HG03460 (cell line): ENCODE measurements around the gene EDAR.

ENCODE experiments used
- ATAC-seq: cut with Tn5 transposase; IDR thresholded peaks from one replicate; pipeline ENCODE4 v1.9.1; 2021; ENCODE audit not compliant: unreplicated experiment

EDAR gene

DNA sequence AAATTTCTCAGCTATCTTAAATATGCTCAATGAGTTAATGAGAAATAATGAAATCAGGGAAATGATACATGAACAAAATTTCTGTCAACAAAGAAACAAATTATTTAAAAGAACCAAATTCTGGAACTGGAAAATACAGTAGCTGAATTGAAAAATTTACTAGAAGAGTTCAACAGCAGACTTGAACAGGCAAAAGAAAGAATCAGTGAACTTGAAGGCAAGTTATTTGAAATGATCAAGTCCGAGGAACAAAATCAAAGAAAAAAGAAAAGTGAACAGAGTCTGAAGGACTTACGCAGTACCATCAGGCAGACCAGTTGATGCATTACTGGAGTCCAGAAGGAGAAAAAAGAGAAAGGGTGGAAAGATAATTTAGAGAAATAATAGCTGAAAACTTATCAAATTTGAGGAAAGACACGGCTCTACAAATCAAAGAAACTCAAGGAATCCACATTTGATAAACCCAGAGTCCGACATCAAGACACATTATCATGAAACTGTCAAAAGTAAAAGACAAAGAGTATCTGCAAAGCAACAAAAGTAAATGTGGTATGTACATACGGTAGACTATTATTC, 118.9 kb downstream of the EDAR start:
- ATAC-seq, result no peak

DNA sequence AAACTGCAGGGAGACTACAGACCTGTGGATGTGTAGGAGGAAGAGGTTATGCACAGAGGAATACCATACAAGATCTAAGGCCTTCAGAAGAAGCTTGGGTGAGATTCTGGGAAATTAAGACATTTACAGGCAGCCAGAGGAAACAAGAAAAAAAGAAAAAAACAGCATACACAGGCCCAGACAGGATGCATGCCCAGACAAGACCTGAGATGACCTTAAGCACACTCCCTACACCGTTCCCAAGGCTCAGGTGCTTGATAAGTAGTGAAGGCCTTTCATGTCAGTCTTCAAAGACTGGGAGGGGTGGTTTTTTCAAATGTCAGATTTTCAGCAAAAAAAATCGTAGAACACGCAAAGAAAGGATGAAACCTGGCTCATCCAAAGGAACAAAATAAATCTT, 119.5 kb downstream of the EDAR start:
- ATAC-seq, result no peak

DNA sequence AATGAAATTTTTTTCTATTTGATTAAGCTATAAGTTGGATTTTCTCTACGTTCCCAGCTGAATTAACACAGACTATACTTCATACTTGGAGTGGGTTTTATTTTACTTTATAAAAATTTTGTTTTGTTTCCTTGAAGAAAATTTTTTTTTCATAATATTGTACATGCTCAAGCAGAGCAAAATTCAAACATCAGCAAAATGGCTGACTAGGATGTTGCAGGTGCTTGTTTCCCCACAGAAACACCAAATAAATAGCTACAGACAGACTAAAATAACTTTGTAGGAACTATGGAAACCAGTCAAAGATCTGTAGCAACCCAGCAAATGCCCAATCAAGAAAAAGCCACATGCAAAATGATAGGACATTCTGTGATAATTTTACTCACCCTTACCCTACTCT, 120.1 kb downstream of the EDAR start:
- no peak for ATAC-seq

DNA sequence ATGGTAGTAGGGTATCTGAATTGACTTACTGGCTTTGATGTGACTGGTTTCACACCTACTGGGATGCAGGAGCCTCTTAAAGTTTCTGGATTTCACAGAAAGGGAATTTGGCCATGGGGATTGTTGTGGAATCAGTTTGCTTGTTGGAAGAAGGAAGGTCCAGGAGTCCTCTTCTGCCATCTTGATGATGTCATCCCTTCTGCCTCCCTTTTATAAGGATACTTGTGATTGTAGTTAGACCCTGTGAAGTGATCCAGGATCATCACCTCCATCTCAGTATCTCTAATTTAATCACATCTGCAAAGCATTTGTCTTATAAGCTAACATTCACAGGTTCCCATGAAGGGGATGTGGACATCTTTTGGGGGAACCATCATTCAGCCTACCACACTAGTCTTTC, 123.0 kb downstream of the EDAR start:
- ATAC-seq, result no peak

DNA sequence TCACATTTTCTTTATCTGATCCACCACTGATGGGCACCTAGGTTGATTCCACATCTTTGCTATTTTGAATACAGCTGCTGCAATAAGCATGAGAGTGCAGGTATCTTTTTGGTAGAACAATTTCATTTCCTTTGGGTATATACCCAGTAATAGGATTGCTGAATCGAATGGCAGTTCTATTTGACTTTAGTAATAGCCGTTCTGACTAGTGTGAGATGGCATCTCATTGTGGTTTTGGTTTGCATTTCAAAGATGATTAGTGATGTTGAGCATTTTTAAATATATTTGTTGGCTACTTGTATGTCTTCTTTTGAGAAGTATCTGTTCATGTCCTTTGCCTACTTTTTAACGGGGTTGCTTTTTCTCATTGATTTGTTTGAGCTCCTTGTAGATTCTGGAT, 130.1 kb downstream of the EDAR start:
- ATAC-seq, result no peak

DNA sequence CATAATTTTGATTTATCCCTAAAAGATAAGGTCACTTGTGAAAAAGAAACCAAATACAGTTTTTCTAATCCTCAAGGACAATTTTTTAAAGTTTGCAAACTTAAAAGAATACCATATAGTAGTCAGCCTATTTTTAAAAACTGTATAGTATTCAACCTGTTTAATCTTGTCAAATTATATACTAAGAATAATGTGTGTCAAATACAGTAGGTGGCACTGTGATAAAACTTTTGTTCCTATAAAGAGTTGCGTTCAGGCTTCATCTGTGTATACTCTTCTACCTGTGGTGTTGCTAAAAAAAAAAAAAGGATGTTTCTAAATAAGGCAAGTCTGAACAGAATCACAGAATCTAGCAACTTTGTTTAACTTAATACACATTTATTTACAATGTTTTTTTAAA, 133.8 kb downstream of the EDAR start:
- ATAC-seq, result no peak

DNA sequence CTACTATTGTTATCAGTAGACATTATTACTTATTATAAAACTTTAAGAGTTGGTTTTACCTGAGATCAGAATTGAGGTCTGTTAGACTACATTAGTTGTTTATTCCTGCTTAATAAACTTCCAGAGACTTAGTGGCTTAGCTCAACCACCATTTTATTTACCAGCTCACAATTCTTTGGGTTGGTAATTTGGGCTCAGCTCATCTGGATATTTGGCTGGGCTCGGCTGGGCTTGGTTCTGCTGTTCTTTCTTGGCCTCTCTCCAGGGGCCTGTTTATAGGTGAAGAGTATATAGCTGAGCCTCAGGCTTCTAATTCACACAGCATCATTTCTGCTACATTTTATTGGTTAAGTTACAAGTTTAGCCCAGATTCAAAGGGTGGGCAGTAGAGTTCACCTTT, 134.5 kb downstream of the EDAR start:
- no peak for ATAC-seq

DNA sequence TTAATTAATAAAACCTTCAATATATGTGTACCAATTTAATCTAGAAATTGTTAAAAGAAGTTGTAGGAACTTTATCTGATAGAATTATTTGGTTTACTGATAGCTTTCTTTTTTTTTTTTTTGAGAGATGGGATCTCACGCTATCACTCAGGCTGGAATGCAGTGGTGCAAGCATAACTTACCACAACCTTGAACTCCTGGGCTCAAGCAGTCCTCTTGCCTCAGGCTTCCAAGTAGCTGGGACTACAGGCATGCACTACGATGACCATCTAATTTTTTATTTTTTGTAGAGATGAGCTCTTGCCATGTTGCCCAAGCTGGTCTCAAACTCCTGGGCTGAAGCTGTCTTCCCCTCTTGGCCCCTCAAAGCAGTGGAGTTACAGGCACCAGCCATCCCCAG, 135.6 kb downstream of the EDAR start:
- ATAC-seq, result no peak

DNA sequence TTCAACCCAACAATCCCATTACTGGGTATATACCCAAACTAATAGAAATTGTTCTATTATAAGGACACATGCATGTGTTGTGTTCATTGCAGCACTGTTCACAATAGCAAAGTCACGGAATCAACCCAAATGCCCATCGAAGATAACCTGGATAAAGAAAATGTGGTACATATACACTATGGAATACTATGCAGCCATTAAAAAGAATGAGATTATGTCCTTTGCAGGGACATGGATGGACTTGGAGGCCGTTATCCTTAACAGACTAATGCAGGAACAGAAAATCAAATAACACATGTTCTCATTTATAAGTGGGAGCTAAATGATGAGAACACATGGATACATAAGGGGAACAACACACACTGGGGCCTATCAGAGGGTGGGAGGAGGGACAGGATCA, 136.6 kb downstream of the EDAR start:
- ATAC-seq, result no peak

DNA sequence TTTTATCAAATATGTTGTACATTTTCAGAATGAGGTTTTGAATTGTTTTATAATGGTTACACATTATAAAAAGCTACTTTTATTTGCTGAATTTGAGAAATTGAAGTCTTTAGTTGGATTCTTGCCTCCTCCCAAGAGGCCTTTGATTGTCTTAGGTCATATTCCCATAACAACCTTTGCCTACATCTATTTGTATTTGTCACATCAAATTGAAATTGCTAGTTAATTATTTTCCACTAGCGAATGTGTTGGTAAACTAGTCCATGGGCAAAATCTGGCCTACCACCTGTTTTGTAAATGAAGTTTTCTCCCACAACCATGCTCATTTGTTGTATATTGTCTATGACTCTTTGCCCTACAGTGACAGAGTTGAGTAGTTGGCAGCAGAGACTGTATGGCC, 142.0 kb downstream of the EDAR start:
- no peak for ATAC-seq

DNA sequence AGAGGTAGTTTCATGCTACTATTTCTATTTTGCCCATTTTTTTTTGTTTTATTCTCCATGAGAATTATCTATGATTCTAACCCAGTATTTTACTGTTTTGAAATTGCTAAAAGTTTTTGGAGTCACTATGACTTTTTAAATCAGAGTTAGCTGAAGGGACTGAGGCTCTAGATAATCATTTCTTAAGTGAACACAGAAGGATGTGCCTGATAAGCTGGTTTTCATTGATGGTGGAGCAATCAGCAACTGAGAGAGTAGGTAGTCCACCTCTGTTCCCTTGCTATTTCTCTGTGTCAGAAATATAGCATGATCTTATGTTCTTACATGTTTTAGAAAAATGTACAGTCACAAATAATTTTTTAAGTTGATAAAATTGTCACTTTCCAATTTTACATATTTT, 143.1 kb downstream of the EDAR start:
- no peak for ATAC-seq
